Stimulated activated CD4-positive, alpha-beta T cell treated with anti-CD3 and anti-CD28 coated beads, Interleukin-15, amount 100 ng/mL, for 48 hours (primary cell): ENCODE data around the gene LUM.

Experiments used
- DNase-seq, 2 donors: peaks; one replicate each; pipeline ENCODE4 v3.0.0-alpha.2; 2020; ENCODE audit warnings: low read depth in 2 of 2

The LUM gene, protein sequence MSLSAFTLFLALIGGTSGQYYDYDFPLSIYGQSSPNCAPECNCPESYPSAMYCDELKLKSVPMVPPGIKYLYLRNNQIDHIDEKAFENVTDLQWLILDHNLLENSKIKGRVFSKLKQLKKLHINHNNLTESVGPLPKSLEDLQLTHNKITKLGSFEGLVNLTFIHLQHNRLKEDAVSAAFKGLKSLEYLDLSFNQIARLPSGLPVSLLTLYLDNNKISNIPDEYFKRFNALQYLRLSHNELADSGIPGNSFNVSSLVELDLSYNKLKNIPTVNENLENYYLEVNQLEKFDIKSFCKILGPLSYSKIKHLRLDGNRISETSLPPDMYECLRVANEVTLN

DNA sequence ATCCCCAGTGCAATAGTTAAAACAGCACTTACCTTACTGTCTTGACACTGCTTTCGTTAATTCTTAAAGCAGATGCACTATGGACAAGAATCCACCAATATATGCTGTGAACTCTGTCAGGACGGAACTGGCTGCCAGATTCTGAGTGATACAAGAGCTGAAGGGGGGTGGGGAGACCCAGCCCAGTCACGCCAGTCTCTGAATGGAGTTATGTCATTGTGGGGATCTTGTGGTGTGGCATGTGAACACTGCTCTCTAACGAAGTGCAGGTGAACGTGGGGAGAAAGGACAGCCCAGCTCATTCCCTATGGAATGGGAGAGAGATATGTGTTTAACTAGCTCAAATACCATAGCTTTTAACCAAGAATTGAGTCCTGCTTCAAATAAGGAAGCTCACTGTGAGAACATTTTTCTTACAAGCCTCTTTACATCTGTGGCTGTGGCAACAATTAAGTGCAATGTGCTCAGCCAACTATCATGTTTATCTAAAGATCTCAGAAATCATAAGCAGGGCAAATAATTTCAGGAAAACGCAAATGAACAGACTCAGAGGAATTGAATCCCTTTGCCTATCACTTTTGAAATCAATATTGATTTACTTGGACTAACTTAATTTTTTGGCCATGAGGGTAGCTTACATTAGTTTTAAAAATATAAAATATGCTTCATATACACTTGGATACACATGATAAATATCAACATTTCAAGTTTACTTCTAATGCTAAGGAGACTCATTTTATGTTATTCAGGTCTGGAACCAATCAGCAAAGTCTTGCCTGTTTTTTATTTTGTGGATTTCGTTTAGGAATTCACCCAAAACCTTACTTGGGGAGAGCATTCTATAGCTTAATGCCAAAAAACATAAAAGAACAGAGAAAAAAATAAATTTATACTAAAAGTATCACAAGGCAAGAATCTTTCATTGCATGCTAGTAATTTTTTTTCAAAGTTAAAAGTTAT is at the start of gene LUM:
Gene LUM, minus strand, starts transcription at position 129 of the 960 bp plus-strand sequence. CDS start 2,515 bp downstream, outside the sequence.
- DNase-seq: no peak

DNA sequence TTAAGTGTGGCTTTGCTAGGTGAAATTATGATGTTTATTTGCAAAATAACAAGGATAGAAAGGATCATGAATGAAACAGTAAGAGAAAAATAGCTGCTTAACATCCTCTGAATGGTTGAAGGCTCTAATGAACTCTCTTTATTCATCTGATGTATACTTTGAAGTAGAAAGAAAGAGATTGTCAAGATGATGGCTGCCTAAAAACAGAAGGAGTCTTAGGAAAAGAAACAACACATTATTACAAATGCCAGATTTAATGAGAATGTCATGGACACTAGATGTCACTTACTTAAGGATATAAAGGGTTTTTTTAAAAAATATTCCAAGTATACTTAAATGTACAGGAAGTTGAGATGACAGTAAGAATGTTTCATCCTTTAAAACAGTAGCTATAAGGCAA is 49.7 kb upstream of the LUM start:
- no peak for DNase-seq

DNA sequence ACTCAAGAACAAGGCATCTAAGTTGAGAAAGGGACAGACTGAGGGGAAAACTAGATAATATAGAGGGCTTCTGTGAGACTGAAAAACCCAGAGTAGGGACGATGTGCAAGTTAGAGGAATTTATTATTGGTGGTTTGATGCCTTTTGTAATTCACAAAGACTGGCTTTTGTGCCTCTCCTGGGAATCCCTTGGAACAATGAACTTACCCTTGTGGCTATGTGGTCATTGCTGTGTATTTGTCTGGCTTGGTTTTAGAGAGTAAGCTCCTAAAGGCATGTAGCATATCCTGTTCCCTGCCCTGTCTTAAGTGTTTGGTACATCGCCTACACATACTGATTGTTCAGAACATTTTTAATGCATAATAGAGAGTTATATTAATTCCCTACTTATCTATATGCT is 44.7 kb upstream of the LUM start:
- DNase-seq: no peak

DNA sequence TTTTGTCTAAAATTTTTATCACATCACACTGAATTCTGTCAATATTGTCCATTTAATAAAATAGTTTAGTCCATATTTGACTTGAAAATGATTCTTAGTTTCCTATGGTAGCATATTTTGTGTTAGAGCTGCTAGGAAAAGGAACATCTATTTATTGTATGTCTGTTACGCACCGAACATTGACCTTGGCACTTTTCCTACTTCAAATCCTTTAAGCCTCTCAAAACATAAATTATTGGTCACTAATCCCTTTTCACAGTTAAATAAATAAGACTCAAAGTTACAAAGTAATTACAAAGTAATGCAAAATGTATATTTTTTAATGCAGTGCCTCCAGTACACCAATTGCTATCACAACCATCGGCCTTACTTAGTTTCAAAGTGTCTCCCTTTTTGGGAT is 42.8 kb upstream of the LUM start:
- no peak for DNase-seq

DNA sequence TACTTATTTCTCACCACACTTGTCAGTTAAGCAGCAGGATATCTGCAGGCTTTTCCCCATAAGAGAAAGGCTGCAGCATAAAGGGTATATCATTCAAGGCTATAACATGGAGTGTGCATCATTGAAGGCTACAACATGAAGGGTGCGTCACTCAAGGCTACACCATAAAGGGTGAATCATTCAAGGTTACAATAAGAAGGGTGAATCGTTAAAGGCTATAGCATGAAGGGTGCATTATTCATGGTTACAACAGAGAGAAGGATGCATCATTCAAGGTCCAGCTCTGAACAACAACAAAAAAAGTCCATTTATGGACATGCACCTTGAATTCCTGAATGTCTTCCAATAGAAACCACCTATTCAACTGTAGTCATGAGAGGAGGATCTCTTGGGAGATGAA is 32.8 kb upstream of the LUM start:
- no peak for DNase-seq

DNA sequence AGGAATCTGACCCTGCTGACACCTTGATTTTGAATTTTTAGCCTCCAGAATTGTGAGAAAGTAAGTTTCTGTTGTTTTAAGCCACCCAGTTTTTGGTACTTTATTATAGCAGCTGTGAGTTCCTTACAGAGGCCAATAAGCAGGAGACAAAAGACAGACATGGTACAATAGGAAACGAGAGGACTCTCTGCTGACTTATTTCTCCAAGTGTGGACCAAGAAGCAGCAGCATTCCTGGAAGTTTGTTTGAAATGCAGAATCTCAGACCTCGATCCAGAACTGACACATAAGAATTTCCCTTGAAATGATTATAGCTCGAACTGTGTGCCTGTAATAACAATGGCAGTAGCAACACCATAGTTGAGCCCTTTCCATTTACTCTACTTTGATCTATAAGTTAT is 31.9 kb upstream of the LUM start:
- no peak for DNase-seq

DNA sequence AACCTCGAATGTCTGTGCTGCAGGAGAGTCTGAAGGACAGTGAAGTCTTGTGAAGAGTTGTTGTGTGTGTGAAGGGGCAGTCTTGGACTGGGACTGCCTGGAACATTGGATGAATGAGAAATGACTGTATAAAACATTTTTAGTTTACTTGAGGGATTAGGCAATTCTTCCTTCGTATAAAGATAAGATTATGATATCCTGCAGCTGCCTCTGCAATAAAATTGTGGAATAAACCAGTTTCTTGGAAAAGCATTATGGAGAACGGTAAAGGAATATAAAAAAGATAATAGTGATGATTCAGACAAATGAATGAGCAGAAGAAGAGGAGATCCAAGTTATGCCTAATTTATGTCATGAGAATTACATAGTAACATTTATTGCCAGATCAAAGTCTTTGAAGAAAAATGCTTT is 30.9 kb upstream of the LUM start:
- DNase-seq: no peak

DNA sequence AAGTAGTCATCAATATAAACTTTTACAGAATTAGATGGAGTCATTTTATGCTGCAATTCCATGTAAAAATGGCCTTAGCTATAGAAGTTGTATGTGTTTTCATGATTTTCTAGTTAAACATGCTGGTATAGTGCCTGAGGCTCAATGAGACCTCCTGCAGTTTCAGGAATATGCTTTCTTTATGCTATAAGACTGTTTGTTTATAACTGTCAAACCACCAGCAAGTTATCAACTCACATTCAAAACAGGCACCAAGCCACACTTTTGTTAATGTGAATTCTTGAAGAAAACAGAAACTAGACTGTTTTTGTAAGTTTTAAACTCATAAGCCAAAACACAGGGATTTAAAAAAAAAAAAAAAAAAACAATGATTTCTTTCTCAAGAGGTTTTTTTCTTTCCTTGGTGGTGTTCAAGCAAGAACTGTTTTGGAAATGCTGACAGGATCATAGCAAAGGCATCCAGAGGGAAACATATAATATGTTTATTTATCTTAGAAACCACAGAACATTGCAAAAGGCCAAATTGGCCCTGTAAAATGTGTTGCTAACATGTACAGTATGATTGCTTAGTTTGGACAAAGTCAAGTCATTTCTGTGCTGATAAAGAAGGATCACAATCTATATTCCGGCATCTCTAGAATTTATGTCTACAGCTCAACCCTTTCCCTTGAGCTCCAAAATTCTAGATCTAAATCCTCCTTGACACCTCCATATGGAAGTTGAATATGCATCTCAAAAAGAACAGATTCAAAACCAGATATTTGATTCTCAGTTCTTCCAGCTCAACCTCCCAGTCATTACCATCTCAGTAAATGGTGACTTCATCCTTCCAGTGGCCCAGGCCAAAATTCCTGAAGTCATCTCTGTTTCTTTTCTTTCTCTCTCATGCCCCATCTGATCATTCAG is 29.0 kb upstream of the LUM start:
- no peak for DNase-seq

DNA sequence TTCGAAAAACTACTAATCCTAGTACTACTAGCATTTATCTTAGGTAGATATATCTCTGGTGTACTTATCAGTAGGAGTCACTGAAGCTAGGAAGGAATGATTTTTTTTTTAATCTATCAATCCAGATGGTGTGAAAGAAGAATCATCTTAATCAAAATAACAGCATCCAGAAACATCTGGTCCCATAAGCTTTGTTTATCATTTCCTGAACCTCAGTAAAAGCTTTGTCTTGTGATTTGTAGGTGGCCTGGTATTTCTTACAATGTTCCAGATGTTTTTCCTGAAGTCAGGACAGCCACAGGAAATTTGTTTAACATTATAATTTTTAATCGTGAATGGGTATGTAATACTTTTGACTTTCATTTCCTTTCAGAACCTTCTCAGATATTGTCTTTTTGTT is 28.0 kb upstream of the LUM start:
- DNase-seq: no peak

DNA sequence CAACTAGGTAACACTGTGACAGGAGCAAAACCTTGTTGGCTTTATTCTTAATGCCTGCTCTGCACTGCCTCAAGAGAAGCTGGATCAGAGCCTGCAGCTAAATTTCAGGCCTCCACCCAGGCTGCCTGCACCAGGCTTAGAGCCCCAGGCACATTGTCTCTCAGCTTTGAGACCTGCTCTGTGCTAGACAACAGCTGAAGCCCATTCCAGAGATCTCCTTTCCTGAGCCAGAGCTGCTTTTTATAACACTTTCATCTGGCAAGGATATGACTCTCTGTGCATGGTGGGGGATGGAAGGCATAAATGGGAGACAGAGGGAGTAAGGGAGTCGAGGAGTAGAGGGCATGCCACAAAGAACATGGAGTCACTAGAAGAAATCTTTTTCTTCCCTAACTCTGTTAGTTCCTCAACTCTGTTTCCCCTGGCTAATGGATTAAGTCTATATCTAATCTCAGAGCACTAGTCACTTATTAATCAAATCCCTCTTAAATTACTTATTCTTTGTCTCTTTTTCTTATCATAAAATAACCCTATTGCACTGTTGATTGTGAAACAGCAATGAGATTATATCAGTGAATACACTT is 27.1 kb upstream of the LUM start:
- no peak for DNase-seq

DNA sequence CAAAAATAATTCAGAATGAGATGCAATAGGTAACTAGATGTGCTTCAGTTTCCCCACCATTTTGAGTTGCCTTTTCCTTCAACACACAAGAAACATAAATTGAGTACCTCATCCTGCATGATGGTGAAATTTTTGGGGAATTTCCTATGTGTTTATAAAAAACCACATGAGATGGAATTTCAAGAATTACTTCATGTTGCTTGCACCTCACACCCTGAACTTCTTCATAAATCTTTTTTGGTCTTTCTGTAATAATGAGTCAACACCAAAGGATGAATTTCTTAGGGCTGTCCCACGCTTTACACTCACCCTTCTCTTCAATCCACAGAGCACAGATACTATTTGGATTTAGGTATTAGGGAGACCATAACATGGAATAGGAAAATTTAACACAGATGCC is 22.6 kb upstream of the LUM start:
- DNase-seq: no peak

DNA sequence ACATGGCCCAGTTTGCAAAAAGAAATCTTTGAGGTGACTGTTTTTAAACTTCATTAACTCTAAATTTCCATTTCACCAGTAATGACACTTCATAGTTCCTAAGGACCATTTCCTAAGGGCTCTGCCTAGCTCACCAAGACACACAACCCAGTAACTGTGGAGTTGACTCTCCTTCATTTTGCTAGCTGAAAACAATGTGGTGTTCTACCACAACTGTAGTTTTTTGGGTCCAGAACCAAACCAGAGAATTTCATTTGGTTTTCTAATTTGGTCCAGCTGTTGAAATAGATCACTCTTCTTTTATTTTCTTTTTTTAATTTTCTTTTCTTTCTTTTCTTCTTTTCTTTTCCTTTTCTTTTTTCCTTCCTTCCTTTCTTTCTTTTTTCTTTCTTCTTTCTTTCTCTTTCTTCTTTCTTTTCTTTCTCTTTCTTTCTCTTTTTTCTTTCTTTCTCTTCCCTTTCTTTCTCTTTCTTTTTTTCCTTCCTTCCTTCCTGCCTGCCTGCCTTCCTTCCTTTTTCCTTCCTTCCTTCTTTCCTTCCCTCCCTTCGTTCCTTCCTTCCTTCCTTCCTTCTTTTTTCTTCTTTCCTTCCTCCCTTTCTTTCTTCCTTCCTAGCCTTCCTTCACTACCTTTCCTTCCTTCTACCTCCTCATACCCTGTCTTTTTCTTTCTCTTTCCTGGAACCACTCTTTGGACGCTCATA is 18.5 kb upstream of the LUM start:
- no peak for DNase-seq

DNA sequence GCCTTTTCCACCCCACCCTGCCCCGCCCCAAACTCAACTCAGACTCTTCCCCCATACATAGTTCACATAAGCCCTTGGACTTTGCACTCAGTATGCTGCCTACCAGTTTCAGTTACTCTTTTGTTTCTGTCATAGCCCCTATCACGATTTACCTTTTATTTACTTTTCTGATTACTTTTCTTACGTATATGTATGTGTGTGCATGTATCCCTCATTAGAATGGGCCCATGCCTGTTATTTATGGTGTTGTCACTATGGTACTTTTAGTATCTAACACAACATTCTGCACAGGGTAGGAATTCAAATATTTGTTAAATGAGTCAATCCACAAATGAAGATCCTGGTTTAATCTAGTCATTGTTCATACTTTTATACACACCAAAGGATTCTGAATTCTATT is 16.5 kb upstream of the LUM start:
- no peak for DNase-seq

DNA sequence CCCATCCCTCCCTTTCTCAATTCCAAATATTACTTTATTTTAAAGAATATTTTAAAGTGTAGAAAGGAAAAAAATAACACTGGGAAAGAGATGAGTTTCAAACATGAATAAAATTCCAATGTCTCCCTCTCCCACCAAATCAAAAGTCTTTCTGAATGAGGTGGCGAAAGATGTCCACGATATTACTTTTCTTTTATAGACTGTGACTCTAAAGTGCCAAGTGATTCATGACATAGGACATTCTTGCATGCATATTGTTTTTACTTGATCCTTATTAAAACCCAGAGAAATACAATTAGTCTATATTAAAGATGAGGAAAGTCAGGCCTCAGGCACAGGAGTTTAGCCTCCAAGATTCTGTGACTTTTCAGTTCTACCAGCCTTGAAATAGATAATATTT is 16.0 kb upstream of the LUM start:
- DNase-seq: no peak

DNA sequence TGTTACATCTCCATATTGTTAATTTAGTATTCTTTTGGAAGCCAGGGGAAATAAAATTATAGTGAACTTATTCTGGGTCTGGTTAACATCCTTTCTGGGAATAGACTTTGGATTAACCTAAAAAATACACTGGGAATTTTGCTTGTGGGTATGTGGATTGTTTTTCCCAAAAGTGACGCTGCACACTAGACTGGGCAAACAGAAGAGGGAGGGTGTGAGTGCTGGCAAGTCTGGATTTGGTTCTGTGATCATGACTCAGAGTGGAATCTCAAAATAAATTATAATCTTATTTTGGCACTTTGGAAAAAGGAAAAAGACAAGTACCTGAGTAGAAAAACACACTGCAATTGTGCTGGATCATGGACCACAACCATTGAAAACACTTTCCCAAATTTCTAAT is 15.2 kb upstream of the LUM start:
- no peak for DNase-seq

DNA sequence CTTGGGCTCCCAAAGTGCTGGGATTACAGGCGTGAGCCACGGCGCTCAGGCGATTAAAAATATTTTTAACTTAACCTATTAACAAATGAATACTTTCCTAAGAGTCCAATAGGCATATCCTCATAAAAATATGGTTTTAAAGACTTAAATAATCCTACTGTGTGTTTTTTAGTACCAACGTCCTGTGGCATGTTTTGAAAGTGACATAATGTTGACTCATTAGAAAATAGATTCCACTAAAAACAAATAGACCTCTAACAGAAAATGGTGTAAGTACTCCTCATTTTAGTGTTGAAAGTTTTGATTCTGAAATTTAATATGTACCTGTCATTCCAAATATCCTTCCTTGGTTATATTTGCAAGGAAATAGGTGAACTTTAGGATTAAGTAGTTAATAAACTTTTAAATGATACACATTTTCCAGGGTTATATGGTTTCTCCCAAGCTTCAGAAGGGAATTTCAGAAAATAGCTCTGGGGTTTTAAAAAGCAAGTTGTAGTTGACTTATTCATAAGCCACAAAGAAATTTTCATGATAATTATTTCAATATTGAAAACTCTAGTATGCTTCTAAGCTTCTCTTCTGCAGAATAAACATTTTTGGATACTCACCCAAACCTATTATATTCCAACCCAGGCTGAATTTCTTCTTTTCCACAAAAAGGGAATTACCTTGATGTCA is 12.1 kb upstream of the LUM start:
- no peak for DNase-seq

DNA sequence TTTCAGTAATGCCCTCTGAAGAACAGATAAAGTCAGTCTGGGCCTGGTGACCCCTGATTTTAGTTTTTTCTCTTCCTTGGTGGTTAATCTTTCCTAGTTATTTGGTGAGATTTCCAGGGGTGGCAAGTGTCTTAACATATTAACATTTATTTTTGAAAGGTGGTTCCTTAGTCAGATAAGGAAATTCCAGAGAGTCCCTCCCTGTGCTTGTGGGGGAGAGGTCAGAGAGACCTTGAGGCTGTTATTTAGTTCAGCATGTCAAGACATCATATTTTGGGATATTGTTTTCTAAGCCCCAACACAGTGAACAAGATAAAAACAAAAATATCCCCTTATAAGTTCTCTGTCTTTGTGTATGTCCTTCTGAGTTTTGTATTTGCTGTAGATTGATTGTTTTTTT is 9.5 kb upstream of the LUM start:
- DNase-seq: no peak

DNA sequence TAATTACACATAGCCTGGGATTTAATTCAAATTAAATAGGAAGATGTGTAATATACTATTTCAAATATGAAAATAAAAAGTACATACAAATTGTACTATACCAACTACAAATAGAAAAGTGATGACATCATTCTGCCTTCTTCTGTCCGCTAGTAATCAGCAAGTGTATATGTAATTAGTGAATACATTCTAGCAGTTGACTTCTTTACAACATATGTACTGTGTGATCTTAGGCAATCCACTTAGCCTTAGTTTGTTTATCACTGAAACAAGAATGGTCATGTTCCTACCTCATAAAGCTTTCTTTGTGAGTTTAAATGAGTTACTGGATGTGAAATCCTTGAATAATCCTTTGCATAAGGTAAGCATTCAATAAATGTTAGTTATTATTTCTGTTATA is 7.8 kb upstream of the LUM start:
- DNase-seq: no peak

DNA sequence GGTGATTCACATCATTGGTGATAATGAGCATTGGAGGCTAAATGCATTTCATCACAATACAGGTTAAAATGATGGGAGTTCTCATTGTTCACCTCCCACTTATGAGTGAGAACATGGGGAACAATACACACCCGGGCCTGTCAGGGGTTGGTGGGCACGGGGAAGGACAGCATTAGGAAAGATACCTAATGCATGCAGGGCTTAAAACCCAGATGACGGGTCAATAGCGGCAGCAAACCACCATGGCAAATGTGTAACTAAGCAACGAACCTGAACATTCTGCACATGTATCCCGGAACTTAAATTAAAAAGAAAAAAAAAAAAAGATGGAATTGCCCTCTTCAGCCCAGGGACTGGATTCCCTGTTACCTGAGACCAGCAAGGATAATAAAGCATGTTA is 2.3 kb upstream of the LUM start:
- no peak for DNase-seq

DNA sequence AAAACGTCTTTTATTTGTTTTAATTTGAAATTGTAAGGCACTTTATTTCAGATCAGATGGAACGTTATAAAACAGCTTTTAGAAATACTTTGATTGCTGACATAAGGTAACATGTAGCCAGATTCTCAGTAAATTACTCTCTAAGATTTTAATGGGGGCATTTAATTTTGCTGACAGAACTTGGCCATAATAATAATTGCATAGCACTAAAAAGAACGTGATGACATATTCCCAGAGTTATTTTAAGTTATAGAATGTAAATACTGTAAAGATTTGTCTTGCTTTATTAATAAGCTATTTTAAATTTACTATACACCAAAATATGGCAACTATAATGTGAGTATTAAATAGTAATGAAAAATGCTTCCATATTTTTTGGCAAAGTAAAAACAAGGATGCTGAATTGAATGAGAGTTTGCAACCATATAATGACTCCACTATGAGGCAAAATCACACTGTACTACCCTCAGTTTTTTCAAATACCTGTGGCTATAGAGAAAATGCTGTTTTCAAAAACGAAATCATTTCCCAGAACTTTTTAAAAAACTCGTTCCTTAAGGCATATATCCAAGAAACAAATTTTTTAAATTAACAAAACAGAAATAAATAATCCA is 876 bp downstream of the LUM start:
- DNase-seq: no peak
